SJSA1 (cell line): ENCODE results near the gene RTL10. TPM values are rescaled to one million over a fixed set of nuclear protein-coding genes. Genes with fewer than 3 reads are reported as not detected.
"Not testable (repeated sequence)": the region's sequence is repeated elsewhere in the genome, so short reads cannot be mapped to it uniquely, and the experiment has no call there.

ENCODE experiments used
- DNase-seq, 2 experiments: peaks; one replicate each; pipeline ENCODE4 v3.0.0-alpha.2; 2015 to 2020; ENCODE audit warnings: low spot score in 2 of 2, low read depth in 1 of 2
- H3K27ac ChIP-seq: fragments of 250-450 bp; sonication (Bioruptor Pico); 2 replicates; pipeline ENCODE4 v1.5.1; 2020; ENCODE audit warnings: mild to moderate bottlenecking, moderate library complexity
- H3K27me3 ChIP-seq: fragments of 250-450 bp; sonication (Bioruptor Pico); replicated peaks from 2 replicates; pipeline ENCODE4 v1.5.1; 2020; ENCODE audit warnings: mild to moderate bottlenecking, moderate library complexity
- H3K36me3 ChIP-seq: fragments of 250-450 bp; sonication (Bioruptor Pico); 2 replicates; pipeline ENCODE4 v1.5.1; 2020; ENCODE audit warnings: mild to moderate bottlenecking
- H3K4me1 ChIP-seq: fragments of 250-450 bp; sonication (Bioruptor Pico); replicated peaks from 2 replicates; pipeline ENCODE4 v1.6.1; 2021; ENCODE audit warnings: mild to moderate bottlenecking
- H3K4me3 ChIP-seq: fragments of 250-450 bp; sonication (Bioruptor Pico); 2 replicates; pipeline ENCODE4 v1.5.1; 2020; ENCODE audit warnings: mild to moderate bottlenecking
- H3K9me3 ChIP-seq: fragments of 250-450 bp; sonication (Bioruptor Pico); replicated peaks from 2 replicates; pipeline ENCODE4 v1.5.1; 2020; ENCODE audit warnings: mild to moderate bottlenecking
- total RNA-seq: library from RNA; depleted of rRNA; stranded (reverse); fragments of >200 nt; shearing (Covaris generic); gene quantifications from 2 replicates; pipeline ENCODE4 v1.2.3, GENCODE V29; 2014

RTL10 gene
- total RNA-seq, 1 experiment from 2014 or later, result 11.5 TPM

DNA sequence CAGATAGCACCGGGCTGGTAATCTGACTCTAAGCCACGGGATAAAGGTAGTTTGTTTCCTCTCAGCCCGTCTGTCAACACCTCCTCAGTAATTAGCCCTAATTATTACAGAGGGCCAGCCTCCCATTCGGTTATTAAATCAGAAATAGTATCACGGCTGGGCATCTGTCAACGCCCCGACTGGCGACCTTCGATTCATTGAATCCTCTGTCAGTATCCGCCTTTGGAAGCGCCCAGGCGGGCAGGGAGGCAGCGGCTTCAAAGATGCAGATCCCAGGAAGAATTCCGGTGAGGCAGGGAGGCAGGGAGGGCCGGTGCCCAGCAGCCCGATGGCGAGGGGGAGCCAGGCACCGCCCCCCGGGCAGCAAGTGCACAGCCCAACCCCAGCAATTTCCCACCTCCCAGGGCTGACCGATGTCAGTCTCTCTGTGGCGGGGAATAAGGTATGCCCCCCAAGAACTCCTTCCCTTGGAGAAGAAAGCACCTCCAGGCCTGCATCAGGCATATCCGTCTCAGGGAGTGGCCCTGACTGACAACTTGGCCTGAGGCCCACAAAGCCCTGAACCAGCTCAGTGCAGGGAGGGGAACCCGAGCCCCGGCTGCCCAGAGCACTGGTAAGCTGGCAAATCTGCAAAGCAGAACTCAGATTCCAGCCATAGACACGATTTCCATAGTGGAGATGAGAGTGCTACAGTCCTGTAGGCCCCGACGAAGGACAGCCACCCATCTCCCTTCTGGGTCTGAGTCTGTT is 11.4 kb downstream of the RTL10 start:
- no peak overlapping the region for H3K4me3 ChIP-seq
- no peaks in the 10 kb centered on the region for H3K27me3 ChIP-seq
- H3K27ac ChIP-seq, result no peak overlapping the region
- H3K36me3 ChIP-seq, result peaks cover 26% of the 10 kb centered on the region
- no peaks in the 10 kb centered on the region for H3K9me3 ChIP-seq
- no peak for DNase-seq
- H3K4me1 ChIP-seq, result peaks cover 24% of the 10 kb centered on the region

DNA sequence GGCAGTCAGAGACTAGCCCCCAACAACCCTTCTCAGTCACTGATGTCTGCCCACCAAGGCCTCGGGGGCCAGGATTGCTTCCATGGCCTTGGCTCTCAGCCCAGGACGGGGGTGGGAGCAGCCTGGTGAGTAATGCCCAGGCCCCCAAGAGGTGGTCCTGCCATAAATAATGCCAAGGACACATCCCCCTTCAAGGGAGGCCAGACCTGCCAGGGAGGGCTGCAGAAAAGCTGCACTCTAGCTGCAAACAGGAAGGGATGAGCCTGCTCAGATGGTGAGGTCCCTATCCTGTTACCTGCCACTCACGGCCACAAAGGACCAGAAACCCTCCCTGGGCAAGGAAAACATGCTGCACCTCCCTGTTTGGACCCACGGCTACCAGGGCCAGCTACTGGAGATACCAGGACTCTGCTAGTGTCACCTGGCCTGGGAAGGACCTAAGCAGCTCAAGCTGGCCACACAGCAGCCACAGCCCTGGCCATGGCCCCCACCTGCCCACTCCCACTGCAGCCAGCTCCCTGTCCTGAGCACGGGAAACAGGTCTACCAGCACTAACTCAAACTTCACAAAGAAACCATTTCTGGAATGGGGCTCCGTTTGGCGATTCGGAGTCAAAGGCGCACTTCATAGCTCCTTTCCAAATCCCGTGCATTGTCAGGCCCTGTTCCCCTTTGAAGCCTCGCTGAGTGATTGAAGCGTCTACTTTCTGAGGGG is 12.1 kb downstream of the RTL10 start:
- no peak overlapping the region for H3K27ac ChIP-seq
- no peak overlapping the region for H3K4me3 ChIP-seq
- no peak for DNase-seq

DNA sequence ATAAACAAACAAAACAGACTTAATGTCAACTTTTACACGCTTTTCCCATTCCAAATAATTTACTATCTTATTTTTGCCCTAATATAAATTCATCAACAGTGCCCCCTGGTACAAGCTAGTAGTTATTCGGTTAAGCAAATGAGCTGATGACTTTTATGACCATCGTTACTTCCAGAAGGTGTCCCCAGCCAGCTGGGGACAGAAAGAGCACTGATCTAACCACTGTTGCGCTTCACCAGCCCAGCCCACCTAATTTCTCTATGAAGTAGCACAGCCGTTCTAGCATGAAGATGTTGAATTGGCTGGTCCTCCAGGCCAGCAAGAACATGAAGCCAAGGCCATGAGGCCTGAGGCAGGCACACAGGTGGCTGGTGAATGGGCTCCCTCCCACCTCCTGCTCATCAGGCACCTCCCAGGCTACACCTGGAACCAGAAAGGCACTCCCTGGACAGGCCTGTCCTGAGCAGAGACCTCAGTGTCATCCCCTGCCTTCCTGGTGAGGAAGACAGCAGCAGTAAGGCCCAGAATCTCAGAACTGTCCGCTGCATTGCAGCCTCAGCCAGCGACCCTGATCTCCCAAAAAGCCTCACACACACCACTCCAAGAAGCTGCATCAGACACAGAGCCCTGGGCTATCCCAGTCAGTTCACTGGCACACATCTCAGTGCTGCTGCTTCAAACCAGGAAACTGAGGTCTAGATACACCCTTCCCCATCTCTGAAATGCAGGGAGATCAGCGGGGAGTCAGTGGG is 12.9 kb downstream of the RTL10 start:
- Histone ChIP-seq H3K36me3 (peaks cover 15% of the 10 kb centered on the region), H3K27me3 (no peaks in the 10 kb centered on the region), H3K4me3 (no peak overlapping the region), H3K27ac (no peak overlapping the region), H3K4me1 (peaks cover 24% of the 10 kb centered on the region), H3K9me3 (no peaks in the 10 kb centered on the region)
- DNase-seq, result no peak

More for the DNA sequence above, 12.1 kb downstream of the RTL10 start:
- Histone ChIP-seq H3K27me3 (no peaks in the 10 kb centered on the region), H3K36me3 (peaks cover 22% of the 10 kb centered on the region), H3K9me3 (no peaks in the 10 kb centered on the region), H3K4me1 (peaks cover 24% of the 10 kb centered on the region)

GRCh38 chr22:19840955-19841640 is 13.6 kb downstream of the RTL10 start:
- DNase-seq, result no peak
- Histone ChIP-seq H3K27ac (no peak overlapping the region), H3K9me3 (no peaks in the 10 kb centered on the region), H3K36me3 (peaks cover 15% of the 10 kb centered on the region), H3K4me3 (no peak overlapping the region), H3K4me1 (peaks cover 24% of the 10 kb centered on the region), H3K27me3 (no peaks in the 10 kb centered on the region)

DNA sequence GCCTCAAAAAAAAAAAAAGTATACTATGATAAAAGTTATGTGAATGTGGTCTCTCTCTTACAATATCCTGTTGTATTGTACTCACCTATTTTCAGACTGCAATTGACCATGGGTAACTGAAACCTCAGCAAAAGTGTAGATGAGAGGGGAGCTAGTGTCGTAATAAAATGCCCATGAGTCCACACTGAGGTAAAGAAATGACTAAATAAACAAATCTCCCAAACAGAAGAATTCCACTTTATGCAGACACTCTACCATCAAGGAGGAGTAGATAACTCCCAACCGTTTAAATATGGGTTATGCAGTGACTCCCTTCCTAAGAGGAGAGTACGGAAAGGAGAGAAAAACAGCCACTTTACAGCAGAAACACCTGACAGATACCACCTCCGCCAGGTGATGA is 14.6 kb downstream of the RTL10 start:
- no peak overlapping the region for H3K4me3 ChIP-seq
- H3K9me3 ChIP-seq, result no peaks in the 10 kb centered on the region
- DNase-seq, result no peak
- H3K27me3 ChIP-seq, result no peaks in the 10 kb centered on the region
- peaks cover 24% of the 10 kb centered on the region for H3K4me1 ChIP-seq
- H3K27ac ChIP-seq, result no peak overlapping the region
- H3K36me3 ChIP-seq, result peaks cover 15% of the 10 kb centered on the region

GRCh38 chr22:19837915-19838314 is 16.8 kb downstream of the RTL10 start:
- H3K27ac ChIP-seq, result no peak overlapping the region
- H3K4me1 ChIP-seq, result peaks cover 14% of the 10 kb centered on the region
- H3K36me3 ChIP-seq, result no peaks in the 10 kb centered on the region
- H3K27me3 ChIP-seq, result no peaks in the 10 kb centered on the region
- no peak for DNase-seq
- H3K9me3 ChIP-seq, result no peaks in the 10 kb centered on the region
- H3K4me3 ChIP-seq, result no peak overlapping the region

- no peak for DNase-seq
- H3K27me3 ChIP-seq, result no peaks in the 10 kb centered on the region
- no peaks in the 10 kb centered on the region for H3K36me3 ChIP-seq
- no peak overlapping the region for H3K4me3 ChIP-seq
- H3K4me1 ChIP-seq, result peaks cover 13% of the 10 kb centered on the region
- no peaks in the 10 kb centered on the region for H3K9me3 ChIP-seq
- no peak overlapping the region for H3K27ac ChIP-seq
These were observed 18.2 kb downstream of the RTL10 start for GRCh38 chr22:19836512-19836911.

GRCh38 chr22:19834599-19834998 is 20.1 kb downstream of the RTL10 start:
- Histone ChIP-seq H3K36me3 (no peaks in the 10 kb centered on the region), H3K4me3 (no peak overlapping the region), H3K27me3 (no peaks in the 10 kb centered on the region), H3K27ac (no peak overlapping the region), H3K9me3 (no peaks in the 10 kb centered on the region), H3K4me1 (no peaks in the 10 kb centered on the region)
- no peak for DNase-seq

DNA sequence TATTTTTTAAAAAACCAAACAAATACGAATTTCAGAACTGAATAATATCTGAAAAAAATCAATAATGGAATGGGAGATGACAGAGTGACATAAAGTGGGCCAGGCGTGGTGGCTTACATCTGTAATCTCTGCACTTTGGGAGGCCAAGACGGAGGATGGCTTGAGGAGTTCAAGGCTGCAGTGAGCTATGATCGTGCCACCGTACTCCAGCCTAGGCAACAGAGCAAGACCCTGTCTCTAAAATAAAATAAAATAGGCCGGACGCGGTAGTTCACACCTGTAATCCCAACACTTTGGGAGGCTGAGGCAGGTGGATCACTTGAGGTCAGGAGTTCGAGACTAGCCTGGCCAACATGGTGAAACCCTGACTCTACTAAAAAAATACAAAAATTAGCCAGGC is 21.3 kb downstream of the RTL10 start:
- H3K36me3 ChIP-seq, H3K27me3 ChIP-seq, DNase-seq, H3K4me1 ChIP-seq, H3K9me3 ChIP-seq, H3K4me3 ChIP-seq, H3K27ac ChIP-seq: not testable (repeated sequence)

GRCh38 chr22:19832476-19833108 is 22.1 kb downstream of the RTL10 start:
- no peak for DNase-seq
- no peaks in the 10 kb centered on the region for H3K9me3 ChIP-seq
- no peaks in the 10 kb centered on the region for H3K4me1 ChIP-seq

DNA sequence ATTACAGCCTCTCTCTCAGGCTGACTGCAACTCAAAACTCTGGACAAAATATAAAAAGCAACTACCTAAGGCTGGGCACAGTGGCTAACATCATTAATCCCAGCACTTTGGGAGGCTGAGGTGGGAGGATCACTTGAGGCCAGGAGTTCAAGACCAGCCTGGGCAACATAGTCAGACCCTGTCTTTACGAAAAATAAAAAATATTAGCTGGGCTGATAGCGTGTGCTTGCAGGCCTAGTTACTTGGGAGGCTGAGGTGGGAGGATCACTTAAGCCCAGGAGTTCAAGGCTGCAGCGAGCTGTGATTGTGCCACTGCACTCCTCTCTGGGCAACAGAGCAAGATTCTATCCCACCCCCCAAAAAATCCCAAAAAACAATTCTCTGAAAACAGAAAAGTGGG is 22.7 kb downstream of the RTL10 start:
- not testable (repeated sequence) for H3K9me3 ChIP-seq, H3K36me3 ChIP-seq, H3K27ac ChIP-seq

More at GRCh38 chr22:19832476-19833108, 22.1 kb downstream of the RTL10 start:
- no peaks in the 10 kb centered on the region for H3K36me3 ChIP-seq
- H3K27ac ChIP-seq, result no peak overlapping the region
- H3K27me3 ChIP-seq, result no peaks in the 10 kb centered on the region
- H3K4me3 ChIP-seq, result no peak overlapping the region

DNA sequence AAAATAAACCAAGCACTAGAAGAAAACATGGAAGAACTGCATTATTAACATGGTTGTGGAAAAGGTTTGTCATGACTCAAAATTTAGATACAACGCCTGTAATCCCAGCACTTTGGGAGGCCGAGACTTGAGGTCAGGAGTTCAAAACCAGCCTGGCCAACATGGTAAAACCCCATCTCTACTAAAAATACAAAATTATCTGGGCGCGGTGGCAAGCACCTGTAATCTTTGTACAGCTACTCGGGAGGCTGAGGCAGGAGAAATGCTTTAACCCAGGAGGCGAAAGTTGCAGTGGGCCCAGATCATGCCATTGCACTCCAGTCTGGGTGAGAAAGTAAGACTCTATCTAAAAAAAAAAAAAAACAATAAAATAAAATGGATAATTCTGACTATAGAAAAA is 23.7 kb downstream of the RTL10 start:
- H3K27ac ChIP-seq, result no peak overlapping the region
- H3K4me1 ChIP-seq, result no peaks in the 10 kb centered on the region
- no peaks in the 10 kb centered on the region; the same call in 1 of the 2 replicates for H3K36me3 ChIP-seq

More for the DNA sequence above, 22.7 kb downstream of the RTL10 start:
- not testable (repeated sequence) for DNase-seq, H3K27me3 ChIP-seq, H3K4me3 ChIP-seq, H3K4me1 ChIP-seq

DNA sequence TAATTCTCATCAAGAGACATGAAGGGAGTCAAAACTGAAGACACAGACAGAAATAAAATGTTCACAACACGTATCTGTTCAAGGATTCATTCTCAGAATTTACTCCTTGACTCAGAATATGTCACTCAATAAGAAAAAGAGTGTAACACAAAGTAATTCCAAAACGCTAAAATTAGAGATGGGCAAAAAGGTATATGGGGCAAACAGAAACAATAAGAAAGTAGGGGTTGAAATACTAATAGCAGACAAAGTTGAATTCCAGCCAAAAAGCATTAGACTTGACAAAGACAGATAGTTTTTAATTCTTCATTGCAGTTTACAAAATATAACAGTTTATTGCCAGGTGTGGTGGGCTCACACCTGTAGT is 26.7 kb downstream of the RTL10 start:
- Histone ChIP-seq H3K4me1 (no peaks in the 10 kb centered on the region), H3K36me3 (no peaks in the 10 kb centered on the region; the same call in 1 of the 2 replicates), H3K4me3 (no peak overlapping the region), H3K27ac (no peak overlapping the region), H3K9me3 (no peaks in the 10 kb centered on the region), H3K27me3 (no peaks in the 10 kb centered on the region)
- DNase-seq, result no peak

More for the DNA sequence above, 23.7 kb downstream of the RTL10 start:
- no peak for DNase-seq
- no peak overlapping the region for H3K4me3 ChIP-seq
- H3K9me3 ChIP-seq, result no peaks in the 10 kb centered on the region
- H3K27me3 ChIP-seq, result no peaks in the 10 kb centered on the region
